HG02610 (cell line): Measurements from ENCODE around the gene CEP83.
A peak's percentile ranks its signal among the peaks of the same experiment; 100 is the strongest.
"Not testable (repeated sequence)": the region's sequence is repeated elsewhere in the genome, so short reads cannot be mapped to it uniquely, and the experiment has no call there.

Experiments
- ATAC-seq: cut with Tn5 transposase; IDR thresholded peaks from one replicate; pipeline ENCODE4 v1.9.1; 2021; ENCODE audit warnings: mild to moderate bottlenecking, moderate library complexity; ENCODE audit not compliant: unreplicated experiment

CEP83 gene, protein sequence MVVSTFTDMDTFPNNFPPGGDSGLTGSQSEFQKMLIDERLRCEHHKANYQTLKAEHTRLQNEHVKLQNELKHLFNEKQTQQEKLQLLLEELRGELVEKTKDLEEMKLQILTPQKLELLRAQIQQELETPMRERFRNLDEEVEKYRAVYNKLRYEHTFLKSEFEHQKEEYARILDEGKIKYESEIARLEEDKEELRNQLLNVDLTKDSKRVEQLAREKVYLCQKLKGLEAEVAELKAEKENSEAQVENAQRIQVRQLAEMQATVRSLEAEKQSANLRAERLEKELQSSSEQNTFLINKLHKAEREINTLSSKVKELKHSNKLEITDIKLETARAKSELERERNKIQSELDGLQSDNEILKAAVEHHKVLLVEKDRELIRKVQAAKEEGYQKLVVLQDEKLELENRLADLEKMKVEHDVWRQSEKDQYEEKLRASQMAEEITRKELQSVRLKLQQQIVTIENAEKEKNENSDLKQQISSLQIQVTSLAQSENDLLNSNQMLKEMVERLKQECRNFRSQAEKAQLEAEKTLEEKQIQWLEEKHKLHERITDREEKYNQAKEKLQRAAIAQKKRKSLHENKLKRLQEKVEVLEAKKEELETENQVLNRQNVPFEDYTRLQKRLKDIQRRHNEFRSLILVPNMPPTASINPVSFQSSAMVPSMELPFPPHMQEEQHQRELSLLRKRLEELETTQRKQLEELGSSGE

DNA sequence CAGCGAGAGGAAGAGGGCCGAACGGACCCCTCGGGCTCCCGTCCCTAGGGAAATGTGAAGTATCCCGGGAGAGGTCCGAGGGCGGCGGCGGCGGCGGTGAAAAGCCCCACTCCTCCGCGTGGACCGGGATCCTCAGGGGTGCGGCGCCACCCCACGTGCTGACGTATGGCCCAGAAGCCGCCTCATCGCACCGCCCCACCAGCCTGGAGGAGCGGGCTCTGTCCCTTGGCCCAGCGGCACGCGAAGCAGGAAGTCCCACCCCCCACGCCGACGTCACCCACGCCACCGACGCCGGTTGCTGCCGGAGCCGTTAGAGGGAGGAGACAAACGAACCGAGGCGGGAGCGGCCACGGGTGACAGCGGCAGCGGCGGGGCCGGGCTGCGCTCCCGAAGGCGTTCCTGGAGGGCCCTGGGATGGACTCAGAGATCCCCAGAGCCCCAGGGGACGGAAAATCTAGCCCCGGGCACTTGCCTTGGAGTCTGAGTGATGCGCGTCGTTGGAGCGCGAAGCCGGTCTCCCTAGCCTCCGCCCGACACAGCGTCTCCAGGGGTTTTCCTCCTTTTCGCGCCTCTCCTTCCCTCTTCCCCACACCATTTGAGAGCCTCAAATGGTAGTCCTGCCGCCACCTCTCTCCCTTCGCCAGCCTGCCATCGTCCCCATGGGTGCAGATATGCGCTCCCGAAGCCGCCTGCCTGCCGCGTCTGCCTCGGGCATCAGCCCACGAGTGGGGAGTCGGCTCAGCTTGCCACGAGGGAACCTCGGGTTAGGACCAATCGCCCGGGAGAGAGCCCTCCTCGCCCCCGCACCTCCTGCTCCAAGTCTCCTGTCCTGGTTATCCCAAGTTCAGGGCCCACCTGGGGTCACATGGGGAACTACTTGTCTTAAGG is at the start of gene CEP83:
CEP83 (minus strand) TSS at position 140 of the 888 bp plus-strand sequence. CDS start 47,377 bp downstream, outside the sequence.
- ATAC-seq = peak; percentile 97

DNA sequence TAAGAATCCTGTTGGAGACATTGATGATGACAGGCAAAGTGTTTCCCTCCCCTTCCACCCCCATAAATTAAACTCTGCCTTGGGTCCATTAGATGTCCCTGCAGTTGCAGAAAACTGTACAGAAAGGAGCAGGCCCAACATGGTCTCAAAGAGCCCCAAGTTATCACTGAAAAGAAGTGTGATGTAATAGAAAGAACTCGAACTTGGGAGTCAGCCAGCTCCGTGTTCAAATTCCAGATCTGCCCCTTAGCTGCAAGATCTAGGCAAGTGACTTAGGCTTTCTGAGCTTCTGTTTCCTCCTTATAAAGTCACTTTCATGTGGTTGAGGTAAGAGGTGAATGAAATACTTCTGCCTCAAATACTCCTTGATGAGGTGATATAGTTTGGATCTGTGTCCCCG is 49.6 kb upstream of the CEP83 start:
- ATAC-seq = no peak

DNA sequence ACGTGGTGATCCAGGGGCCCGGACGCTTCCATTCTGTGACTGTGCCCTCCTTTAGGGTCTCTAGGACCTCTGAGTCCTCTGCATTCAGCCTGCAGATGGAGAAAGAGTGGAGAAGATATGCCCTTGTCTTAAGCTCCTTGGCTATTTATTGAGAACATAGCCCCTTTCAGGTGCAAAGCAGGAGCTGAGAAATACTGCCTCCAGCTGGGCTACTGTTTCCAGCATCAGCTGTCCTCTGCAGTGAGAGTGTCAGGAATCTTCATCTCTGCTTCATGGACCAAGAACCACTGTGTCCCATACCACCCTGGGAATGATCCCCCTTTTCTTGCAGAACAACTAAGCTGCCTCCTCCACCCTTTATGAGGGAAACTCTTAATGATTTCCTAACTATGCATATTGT is 47.8 kb upstream of the CEP83 start:
- no peak for ATAC-seq

DNA sequence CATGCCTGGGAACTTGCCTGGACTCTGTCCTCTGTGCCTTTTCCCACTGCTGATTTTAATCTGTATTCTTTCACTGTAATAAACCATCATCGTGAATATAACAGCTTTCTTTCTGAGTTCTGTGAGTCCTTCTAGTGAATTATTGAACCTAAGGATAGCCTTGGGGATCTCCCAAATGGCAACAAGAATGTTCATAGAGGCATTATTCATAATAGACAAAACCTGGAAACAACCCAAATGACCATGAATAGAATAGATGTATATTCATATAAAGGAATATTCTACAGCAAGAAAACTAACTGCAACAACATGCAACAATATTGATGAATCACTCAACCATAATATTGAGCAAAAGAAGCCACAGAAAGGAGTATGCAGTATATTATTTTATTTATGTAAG is 44.7 kb upstream of the CEP83 start:
- no peak for ATAC-seq

DNA sequence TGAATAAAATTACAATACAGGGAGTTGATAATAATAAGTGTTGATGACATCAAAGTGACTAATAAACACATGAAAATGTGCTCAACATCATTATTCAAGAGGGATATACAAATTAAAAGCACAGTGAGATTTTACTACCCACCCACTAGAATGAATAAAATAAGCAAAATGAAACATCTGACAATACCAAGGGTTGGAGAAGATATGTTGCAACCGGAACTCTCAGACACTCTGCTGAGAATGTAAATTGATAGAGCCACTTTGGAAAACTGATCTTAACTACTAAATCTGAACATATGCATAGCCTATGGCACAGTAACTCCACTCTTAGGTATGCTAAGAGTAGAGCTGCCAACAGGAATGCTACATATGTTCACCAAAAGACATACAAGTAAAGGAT is 44.0 kb upstream of the CEP83 start:
- ATAC-seq = no peak

DNA sequence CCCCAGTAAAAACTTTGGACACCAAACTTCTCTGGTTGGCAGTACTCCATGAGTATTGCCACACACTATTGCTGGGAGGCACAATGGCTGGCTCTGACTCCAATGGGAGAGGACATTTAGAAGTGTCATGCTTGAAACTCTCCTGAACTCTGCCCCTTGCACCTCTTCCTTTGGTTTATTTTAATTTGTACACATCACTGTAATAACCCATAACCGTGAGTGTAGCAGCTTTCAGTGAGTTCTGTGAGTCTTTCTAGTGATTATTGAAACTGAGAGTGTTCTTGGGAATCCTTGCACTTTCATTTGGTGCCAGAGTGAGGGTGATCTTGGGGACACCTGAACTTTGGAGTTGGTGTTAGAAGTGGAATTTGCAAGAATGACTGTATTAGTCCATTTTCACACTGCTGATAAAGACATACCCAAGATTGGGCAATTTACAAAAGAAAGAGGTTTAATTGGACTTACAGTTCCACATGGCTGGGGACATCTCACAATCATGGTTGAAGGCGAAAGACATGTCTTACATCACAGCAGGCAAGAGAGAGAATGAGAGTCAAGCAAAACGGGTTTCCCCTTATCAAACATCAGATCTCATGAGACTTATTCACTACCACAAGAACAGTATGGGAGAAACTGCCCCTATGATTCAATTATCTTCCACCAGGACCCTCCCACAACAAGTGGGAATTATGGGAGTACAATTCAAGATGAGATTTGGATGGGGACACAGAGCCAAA is 41.3 kb upstream of the CEP83 start:
- ATAC-seq = no peak

DNA sequence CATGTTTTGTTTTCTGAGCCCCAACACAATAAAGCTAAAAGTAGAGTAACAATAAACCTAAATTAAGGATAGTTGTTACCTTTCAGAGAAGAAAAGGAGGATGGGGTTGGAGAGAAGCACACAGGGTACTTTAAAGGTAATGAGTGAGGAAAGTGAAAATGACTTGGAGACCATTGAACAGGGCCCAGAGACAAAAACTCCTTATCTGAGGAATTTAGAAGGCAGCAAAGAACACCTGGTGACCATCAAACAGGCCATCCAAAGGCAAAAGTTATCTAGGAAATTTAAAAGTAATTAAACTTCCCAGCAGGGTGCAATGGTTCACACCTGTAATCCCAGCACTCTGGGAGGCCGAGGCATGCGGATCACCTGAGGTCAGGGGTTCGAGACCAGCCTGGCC is 39.0 kb upstream of the CEP83 start:
- no peak for ATAC-seq

DNA sequence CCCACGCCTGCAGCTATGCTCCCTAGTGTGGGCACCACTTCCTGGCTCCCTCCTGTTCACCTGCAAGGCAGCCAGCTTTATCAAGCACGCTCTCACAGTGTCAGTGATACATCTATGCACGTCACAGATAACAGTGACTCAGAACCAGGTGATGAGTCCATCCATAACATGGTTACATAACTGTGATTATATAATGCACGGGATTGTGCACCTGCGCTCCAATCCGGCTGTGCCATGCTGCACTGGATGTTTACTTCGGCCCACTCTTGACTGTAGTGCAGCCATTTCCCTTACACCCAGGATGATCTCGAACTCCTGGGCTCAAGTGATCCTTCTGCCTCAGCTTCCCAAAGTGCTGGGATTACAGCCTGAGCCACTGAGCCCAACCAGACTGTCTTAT is 38.4 kb upstream of the CEP83 start:
- no peak for ATAC-seq

DNA sequence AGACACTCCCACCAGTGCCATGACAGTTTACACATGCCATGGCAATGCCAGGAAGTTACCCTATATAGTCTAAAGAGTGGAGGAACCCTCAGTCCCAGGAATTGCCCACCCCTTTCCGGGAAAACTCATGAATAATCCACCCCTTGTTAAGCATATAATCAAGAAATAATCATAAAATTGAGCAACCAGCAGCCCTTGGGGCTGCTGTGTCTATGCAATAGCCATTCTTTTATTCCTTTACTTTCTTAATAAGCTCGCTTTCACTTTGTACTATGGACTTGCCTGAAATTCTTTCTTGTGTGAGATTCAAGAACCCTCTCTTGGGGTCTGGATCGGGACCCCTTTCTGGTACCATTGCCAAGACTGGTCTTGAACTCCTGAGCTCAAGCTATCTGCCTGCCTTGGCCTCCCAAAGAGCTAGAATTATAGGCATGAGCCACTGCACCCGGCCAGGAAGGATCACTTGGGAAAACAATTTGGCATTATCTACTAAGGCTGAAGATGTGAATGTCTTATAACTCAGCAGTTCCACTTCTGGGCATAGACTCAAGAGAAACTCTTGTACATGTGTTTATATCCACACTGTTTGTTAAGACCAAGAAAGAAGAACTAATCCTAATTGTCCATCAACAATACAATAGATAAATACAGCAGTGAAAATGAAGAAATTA is 35.9 kb upstream of the CEP83 start:
- ATAC-seq = no peak

DNA sequence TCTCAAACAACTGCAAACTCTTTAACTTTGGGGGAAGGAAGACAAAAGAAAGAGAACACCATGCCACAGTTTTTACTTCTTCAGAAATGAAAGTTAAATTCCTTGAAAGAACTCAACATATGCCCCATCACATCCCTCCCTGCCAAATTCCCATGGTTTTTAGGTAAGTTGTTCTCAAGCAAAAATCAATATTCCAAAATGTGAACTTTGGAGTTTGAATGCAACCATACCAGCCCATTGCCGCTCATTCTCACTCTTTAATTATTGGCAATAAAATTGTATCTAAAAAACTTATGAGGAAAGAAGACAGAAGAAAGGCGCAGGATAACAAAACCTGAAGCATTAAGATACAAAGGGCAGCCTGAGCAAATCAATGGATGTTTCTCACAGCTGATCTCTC is 31.8 kb upstream of the CEP83 start:
- no peak for ATAC-seq

DNA sequence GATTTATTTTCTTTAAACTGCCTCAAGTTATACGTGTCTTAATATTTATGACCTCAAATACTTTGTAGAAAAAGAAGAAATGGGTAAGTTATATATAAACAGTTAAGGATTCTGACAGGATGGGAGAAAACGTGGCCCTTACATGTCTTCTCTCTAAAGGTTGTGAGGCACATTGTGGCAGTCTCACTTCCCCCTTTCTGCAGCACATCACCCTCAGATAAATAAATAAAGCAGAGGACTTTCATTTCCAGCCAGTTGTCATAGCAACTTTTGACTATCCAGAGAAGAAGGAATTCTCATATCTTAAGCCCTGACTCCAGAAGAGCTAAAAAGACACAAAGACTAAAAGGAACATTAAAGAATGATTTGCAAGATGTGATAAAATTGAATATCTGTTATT is 28.8 kb upstream of the CEP83 start:
- ATAC-seq = peak; percentile 97

DNA sequence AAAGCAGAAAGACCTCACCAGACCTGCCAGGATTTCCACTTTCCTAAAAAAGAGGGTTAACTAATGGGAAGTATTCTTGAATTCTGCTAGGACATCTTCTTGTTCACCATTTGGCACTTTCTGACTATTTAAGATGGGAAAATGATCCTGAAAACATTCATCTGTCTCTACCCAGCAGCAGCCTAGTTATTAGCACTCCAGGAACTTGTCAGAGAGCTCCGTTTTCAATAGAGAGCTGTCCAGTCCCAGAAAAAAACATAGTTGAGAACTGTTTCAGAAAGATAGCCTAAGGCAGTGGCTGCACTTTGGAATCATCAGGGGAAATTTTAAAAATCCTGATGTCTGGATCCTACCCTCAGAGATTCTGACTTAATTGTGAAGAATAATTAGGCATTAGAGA is 22.1 kb upstream of the CEP83 start:
- no peak for ATAC-seq

DNA sequence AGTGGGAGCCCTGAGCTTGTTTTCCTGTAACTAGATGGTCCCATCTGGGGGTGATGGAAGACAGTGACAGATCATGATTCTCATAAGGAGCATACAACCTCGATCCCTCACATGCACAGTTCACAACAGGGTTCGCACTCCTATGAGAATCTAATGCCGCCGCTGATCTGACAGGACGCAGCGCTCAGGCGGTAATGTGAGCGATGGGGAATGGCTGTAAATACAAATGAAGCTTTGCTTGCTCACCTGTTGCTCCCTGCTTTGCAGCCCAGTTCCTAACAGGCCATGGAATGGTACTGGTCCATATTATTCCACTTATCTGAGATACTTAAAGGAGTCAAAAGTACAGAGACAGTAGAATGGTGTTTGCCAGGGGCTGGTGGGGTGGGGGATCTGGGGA is 9.9 kb upstream of the CEP83 start:
- ATAC-seq = no peak

DNA sequence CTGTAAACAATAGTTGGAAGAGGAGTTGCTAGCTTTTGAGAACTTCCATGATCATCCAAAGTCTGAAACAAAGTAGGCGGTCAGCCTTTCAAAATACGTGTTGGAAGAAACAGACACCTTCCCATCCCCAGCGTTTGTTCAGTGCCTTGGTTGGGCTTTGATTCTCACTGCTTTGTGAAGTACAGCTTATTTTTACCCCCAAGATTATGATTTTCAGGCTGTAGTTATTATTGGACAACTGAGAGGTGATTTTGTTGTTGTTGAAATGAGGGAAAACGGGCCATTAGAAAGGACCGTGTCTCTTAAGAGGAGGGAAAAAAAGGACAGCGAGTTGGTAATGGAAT is 921 bp upstream of the CEP83 start:
- ATAC-seq = no peak

DNA sequence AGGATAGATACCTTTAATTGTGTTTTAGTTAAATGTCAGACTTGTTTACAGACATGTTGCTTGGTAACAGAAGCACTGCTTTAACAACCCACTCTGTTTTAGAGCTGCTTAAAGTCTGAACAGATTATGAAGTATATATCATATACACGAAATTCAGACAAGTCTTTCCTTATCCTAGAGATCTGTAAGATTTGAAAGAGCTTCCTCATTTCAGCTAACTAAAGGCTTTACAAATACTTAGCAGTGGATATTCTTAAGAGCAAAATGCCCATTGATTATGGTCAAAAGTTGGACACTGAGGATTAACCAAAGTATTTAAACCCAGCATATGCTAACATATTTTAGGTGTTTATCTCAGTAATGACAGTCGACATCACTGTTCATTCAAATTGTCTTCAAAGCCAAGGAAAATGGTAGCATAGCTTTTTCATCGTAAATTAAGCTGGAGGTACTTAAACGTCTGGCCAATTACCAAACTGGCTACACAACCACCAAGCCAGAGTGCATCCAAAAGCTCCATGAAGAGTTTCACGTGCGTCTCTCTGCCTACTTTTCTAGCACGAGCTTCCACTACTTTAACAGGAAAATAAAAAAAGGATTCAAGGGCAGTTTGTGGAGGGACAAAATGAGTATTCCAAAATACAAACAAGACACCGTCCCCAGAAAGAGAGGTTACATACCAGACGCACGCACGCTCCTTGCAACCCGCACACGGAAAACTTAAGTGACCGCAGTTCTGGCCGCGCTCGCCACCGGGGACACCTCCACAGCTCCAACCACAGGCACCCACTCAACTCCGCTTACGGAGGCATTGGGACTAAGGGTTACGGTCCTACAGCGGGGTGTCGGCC is 565 bp downstream of the CEP83 start:
- ATAC-seq = no peak

DNA sequence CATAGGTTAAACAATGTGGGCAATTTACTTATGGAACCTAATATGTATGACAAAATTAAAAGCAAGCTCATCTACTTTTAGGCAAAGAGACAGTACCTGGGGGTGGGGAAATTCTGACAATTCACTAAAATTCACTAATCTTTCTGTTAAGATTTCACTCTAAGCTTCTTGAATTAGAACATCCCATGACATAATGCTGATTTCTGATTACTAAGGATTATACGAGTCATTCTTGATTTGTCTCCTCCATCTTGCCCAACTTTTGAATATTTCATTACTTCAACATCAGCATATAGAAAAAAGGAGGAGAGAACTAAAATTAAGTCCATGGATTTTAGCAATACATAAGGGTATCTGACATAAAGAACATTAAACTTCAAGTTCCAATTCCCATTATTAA is 2.4 kb downstream of the CEP83 start:
- ATAC-seq = no peak

DNA sequence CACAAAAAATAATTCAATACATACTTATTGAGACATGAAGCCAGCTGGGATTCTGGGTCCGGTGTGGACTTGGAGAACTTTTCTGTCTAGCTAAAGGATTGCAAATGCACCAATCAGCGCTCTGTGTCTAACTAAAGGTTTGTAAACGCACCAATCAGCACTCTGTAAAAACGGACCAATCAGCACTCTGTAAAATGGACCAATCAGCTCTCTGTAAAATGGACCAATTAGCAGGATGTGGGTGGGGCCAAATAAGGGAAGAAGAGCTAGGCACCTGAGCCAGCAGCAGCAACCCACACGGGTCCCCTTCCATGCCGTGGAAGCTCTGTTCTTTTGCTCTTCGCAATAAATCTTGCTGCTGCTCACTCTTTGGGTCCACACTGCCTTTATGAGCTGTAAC is 5.3 kb downstream of the CEP83 start:
- ATAC-seq = not testable (repeated sequence)

DNA sequence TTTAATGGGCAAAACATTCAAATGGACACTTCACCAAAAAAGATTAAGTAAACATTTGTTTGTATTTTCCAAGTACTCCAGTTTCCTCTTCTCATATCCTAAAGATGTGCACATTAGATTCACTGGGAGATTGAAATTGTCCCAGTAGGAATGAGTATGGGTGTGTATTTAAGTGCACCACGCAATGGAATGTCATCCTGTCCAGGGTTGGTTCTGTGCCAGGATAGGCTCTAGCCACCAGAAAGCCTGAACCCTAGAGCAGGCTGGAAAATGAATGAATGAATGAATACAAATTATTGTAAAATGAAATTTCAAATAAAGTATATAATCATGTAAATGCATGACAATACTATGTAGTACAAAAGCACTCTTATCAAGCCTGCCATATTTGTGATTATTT is 14.0 kb downstream of the CEP83 start:
- no peak for ATAC-seq

DNA sequence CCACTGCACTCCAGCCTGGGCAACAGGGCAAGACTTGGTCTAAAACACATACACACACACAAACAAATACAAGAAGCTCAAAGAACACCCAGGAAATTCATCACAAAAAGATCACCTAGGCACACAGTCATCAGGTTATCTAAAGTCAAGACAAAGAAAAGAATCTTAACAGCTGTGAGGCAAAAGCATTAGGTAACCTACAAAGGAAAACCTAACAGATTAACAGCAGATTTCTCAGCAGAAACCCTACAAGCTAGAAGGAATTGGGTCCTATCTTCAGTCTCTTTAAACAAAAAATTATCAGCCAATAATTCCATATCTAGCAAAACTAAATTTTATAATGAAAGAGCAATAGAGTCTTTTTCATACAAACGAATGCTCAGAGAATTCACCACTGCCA is 22.4 kb downstream of the CEP83 start:
- ATAC-seq = no peak
